ENCODE measurements around the gene ANKRD13B.

Gene ANKRD13B

GRCh38 chr17:29653995-29654714 is 61.2 kb downstream of the ANKRD13B start:
- DNase-seq, result no peak

- DNase-seq, result no peak
These were observed 62.4 kb downstream of the ANKRD13B start for GRCh38 chr17:29655323-29655722.

GRCh38 chr17:29659155-29659554 is 66.2 kb downstream of the ANKRD13B start:
- no peak for DNase-seq

GRCh38 chr17:29661213-29661612 is 68.3 kb downstream of the ANKRD13B start:
- DNase-seq, result no peak

- DNase-seq, result no peak
These were observed 70.2 kb downstream of the ANKRD13B start for GRCh38 chr17:29663155-29663554.

Measured in GDM1 (cell line).